GM21447 (cell line): ENCODE results near the gene FAM124A.
A peak's percentile ranks its signal among the peaks of the same experiment; 100 is the strongest.

Experiments
- ATAC-seq: cut with Tn5 transposase; IDR thresholded peaks from one replicate; pipeline ENCODE4 v1.9.1; 2021; ENCODE audit not compliant: unreplicated experiment

The FAM124A gene

DNA sequence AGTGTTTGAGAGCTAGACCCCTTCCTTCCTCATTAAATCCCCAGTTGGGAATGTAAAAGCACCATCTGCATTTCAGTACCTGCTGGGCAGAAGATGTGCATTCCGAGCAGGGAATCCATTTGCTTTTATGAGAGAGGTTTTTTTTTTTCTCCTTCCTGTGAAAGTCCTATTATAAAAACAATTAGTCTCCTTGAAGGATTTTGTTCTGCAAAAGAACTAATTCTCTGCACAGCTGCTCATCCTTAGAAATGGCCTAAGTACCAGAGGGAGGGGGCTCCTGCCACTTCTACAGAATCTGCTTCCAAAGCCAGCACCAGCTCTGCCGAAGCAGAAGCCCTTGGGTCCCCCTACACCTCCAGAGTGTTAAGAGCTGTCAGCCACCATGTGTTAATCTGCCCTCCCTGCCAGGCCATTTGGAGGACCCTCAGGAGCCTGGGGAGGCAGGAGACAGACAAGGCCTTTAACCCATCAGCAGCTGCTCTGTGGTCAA is 80.9 kb downstream of the FAM124A start:
- ATAC-seq, result no peak

DNA sequence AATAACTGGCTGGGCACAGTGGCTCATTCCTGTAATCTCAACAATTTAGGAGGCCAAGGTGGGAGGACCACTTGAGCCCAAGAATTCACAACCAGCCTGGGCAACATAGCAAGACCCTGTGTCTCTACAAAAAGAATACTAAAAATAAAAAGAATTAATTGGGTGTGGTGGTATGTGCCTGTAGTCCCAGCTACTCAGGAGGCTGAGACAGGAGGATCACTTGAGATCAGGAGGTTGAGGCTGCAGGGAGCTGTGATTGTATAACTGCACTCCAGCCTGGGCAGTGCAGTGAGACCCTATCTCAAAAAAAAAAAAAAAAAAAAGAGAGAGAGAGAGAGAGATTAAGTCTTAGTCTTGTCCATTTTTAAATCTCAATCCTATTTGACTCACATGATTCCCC is 81.7 kb downstream of the FAM124A start:
- ATAC-seq, result no peak

DNA sequence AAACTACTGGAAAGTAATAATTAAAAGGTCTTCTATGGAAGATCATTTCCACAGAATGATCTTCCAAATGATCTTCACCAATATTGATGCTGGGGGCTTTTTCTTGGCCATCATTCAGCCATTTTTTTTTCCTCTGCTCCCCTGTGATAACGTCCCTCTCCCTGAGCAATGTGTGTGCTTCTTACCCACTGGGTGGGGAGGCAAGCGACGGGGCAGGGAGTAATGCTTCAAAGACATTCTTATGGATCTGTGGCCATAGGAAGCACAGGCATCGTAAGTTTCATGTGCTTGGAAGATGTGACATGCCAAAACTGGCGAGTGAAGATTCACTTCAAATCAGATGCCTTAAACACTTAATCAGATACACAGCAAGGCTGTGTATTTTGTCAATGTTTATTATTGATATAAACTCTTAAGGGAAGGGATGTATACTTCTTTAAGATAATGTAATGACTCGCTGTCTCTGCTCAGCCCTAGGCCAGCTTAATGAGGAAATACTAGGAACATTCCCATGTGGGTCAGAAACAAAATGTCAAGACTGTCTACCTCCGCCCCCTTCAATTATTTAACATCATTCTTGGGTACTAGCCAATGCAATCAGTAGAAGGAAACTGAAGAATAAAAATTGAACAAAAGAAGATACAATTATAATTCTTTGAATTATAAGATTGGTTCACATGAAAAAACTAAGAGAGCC is 83.2 kb downstream of the FAM124A start:
- ATAC-seq, result no peak

DNA sequence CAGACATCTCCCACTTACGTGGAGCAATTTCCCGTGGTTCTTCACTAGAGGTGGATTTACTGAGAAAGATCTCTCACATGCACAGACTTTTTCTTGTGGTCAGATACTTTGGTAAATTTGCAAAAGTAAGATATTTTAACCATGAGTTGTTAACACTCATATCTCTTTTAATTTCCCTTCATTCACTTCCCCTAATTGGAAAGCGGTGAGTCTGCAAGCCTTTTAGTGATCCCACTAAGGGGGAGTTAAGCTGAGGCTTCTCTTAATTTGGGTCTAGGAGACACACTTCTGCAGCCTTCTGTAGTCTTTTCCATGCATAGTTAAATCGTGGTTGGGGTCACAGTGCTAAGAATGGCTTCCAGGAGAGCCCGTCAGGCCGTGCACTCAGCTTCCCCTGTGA is 86.6 kb downstream of the FAM124A start:
- ATAC-seq, result no peak

DNA sequence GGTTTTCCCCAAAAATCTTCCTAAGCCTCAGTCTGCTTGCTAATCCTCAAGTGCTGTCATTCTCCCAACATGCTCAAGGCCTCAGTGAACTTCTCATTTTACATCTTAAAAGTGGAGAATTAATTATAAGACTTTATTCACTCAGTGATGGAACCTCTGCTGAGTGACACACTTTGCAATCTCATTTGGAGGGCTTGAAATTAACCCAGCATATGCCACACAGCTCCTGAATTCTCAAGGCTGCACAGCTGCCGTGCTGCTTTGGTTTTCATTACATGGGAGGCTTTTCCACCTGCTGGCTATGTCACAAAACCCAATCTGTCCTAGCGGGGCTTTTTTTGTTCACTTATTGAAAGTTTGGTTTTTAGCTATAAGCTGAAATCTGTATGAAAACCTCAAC is 89.0 kb downstream of the FAM124A start:
- ATAC-seq, result no peak

DNA sequence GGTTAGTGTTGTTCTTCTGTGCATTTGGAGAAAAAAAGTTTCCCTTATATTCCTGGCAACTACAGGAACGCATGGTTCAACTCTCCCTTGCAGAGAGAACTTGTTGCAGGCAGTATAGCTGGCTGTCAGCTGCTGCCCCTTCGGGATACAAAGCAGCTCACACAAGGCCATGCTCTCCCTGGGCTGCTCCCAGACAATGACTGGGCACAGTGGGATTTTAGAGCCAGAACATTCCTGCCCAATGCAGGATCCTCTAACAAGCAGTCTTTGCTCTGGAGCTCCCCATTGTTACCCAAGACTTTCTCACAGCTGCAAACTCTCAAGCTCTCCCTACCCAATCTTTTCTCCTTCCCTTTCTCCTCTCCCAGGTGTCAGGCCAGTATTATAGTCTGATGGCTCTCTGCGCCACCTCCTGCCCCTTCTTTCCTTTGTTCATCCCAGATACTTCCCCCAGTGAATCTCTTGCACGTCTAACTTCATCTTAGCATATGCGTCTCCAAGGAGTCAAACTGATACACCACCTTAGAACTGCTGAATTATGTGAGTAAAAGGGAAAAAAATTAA is 89.8 kb downstream of the FAM124A start:
- ATAC-seq, result no peak

DNA sequence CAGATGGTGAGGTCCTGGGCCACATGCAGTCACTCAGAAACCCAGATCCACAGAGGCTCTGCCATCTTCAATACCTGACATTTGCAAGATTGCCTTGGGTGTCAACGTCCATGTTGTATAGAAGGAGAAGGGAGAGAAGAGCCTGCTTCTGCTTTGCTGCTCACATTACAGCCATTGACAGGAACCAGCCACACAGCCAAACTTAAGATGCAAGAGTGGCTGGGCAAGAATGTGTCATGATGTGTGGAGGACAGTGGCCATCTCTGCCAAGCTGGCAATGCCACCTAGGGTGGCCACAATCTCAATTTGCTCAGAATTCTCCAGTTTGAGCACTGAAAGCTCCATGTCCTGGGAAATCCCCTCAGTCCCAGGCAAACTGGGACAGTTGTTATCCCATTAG is 91.4 kb downstream of the FAM124A start:
- no peak for ATAC-seq

DNA sequence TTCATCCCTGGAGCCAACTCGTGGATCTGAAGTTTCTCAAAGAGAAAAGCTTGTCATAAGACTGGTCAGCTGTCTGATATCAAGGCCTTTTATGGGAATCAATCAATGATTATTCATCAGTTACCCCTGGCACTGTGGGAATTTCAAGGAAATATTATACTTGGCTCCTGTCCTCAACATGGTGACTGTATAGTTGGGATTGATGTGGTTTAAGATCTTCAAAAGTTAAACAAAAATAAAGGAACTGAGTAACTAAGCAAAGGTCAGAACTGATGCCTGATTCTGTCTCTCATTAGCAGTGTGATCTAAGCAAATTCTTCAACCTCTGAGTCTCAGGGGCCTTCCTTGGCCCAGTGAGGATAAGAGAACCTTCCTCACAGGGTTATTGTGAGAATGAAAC is 95.1 kb downstream of the FAM124A start:
- no peak for ATAC-seq

DNA sequence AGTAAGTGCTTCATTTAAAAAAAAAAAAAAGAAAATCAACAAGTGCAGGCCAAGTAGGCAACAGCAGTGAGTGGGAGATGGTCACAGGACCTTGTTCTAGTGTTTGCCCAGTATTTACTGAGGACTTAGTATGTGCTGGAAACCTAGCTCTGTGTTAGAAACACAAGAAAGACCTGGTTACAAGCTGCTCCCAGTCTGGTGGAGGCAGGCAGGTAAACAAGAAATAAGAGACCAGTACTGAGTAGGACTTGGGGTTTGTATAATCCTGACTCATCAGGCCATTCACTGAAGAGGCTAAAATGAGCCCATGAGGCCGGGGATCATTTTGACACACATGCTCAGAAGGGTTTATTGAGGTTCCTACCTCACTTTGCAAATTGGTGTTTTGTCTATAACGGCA is 95.8 kb downstream of the FAM124A start:
- ATAC-seq, result no peak

DNA sequence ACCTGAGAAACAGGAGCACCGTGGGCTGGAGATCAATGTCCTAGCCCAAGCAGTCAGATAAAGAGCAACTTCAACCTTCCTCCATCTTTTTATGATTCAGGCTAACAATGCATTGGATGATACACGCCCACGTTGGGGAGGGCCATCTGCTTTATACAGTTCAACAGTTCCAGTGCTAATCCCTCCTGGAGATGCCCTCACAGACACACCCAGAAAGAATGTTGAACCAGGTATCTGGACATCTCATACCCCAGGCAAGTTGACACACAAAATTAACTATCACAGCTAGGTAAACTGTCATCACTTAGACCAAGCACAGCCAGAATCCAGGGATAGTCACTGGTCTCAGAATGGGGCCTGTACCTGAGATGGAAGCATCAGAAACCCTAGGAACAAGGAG is 96.7 kb downstream of the FAM124A start:
- ATAC-seq, result no peak

DNA sequence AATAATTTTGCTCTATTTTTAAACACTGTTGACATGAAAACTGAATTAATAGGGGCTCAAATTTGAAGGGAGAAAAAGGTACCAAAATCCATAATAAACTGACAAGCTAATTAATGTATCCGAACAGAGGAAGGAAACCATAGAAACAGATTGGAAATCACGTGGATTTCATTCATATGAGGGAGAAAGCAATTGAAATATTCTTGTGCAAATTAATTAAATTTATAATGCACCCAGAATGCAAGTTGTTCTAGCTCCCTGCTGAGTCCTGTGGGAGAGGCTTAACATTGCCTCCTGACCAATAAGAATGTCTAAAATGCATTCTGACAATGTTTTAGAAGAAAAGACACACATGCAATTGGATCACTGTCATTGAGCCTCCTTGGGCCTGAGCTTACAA is 99.6 kb downstream of the FAM124A start:
- ATAC-seq, result no peak

DNA sequence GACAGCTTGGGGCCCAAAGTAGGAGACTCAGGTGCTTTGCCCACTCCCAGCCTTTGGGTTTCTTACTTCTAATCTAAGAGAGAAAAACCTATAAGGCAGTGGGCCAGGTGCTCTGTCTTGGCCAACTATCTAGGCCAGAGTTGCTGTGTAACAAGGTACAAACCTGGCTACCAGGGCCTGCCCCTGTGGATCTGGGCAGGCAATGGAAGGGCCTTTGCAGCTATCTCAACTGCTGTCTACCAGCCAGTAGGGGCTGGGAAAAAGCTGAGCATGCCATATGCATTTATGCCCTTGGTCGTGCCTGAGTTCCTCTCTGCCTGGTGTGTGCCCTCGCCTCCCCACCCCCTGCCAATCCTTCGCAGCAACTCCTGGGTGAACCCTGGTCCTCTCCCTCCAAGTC is 100.6 kb downstream of the FAM124A start:
- no peak for ATAC-seq

DNA sequence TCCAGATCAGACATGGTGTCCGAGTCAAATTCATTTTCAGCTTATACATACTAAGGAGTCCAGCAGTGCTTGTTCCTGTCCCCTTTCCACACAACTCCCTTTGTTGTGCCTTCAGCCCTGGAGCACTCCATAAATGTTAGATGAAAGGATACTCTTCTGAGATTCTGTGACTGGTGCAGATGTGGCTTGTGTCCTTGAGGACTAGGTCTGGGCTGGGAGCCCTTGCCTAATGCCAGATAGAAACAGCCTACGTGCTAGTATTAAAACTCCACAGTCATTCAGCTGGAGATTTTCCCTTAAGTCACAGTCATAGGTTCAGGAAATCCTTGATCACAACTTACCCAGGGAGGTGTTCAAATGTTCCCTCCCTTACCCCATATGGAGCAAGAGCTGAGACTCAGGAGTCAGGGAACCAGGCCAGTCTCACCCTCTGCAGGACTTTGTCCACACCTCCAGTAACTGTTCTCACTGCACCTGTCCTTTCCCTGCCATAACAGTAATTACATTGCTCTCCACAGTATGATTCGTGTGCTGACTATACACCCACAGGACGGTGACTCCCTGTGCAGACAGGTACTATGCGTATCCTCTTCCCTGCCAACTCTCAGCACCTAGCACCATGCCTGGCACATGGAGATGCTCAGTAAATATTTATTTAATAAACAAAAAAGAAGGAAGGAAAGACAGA is 101.8 kb downstream of the FAM124A start:
- no peak for ATAC-seq

DNA sequence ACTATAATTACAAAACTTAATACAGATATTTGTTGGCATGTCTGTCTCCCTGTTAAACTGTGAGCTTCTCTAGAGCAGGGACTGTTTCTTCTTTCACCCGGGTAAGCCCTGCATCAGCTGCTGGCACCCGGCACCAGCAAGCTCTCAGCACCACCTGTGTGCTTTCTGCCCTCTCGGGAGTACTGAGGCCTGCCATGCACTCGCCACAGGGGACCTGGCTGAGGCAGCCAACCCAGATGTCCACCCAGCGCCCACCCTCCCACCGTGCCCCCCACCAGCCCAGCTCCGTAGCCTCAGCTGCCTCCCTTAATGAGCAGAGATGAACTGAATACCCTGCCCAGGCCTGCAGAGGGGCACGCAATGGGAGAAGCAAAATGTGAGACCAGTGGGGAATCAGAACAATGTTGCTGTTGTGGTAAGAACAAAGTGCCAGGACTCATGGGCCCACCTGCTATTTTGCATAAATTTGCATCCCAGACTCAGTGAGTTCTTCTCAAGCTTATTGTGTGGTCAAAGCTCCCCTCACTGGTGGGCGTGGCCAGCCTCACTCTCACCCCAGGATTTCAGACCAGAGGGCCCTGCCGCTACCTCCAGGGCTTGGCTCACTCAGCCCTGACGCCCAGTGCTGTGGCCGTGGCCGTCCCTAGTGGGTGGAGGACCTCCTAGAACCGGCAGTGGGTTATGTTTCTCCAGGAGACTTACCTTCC is 102.7 kb downstream of the FAM124A start:
- peak; percentile 46 for ATAC-seq

DNA sequence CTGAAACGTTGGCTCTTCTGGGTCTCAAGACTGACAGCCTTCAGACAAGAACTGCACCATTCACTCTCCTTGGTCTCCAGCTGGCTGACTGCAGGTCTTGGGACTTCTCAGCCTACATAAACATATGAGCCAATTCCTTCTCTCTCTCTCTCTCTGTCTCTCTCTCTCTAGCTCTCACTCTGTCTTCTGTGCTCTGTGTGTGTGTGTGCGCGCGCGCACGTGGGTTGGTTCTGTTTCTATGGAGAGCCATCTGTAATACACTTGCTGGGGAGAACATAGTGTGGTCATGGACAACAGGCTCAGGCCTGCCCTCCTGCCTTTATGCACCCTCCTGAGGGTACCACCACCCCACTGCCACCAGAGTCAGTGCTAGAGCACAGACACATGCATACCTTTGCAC is 103.6 kb downstream of the FAM124A start:
- no peak for ATAC-seq

DNA sequence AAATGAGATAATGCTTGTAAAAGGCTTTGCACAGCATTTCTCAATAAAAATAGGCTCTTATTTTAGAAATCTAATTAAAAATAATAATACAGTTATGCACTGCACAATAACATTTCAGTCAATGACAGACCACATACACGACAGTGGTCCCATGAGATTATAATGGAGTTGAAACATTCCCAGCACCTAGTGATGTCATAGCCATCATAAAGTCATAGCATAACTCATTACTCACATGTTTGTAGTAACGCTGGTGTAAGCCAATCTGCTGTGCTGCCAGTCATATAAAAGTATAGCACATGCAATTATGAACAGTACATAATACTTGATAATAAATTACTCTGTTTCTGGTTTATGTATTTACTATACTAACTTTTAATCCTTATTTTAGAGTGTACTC is 104.6 kb downstream of the FAM124A start:
- ATAC-seq, result no peak

DNA sequence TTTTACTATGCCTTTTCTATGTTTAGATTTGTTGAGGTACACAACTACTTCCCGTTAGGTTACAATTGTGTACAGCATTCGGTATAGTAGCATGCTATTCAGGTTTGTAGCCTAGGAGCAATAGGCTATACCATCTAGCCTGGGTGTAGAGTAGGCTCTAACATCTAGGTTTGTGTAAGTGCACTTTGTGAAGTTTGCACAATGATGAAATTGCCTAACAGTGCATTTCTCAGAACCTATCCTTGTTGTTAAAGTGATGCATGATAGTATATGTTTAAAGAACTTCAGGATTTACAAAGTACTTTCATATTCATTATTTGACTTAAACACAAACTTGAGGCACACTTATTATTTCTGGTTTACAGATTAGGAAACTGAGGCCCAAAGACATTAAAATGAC is 105.8 kb downstream of the FAM124A start:
- ATAC-seq, result no peak

DNA sequence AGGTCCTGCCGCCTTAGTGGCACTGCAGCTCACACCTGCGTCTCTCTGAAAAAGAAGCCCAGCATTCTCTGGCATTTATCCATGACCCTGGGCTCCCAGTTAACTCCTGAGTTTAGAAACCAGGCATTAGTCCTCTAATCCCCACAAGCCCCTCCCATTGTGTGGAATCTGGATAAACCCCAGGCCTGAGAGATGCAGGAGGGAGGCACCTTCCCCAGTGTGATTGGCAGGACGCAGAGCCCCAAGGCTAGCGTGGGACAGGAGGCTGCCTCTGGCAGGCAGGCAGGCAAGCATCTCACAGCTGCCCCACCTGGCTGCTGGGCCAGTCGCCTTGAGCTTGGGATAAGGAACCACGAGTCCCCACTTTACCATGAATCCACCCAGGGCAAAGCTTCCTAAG is 106.3 kb downstream of the FAM124A start:
- no peak for ATAC-seq

DNA sequence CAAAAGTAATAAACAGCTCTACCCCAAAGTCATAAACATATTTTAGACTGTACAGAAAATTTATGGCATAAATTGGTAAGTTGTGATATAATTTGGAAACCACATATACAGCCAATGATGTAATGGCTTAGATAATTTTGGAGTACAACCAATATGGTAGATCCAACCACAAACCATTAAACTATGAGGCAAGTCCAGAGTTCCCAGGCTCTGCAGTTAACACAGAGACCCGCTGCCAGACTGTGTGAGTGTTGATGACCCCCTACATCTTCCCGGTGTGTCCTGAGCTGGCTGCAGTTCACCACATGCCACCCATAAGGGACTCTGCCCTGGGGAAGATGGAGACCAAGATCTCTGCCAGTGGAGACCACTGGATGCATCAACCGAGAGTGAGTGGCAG is 107.4 kb downstream of the FAM124A start:
- ATAC-seq, result no peak

DNA sequence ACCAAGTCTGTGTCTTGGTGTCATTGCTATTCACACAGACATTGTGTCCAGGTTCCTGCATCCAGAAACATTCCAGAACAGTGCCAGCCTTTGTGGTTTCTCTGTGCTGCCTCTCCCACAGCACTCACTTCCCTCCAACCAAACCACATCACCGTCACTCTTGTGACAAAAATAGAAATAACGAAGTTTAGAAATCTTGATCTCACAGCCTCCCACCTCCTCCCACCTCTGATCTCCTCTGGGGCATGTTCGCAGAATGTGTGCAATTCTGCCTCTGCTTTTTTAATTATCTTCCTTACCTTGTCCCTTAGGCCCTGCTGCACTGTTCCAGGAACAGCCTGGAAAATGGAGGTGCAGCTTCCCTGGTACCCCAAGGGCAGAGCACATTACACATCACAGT is 108.6 kb downstream of the FAM124A start:
- ATAC-seq, result peak; percentile 53

DNA sequence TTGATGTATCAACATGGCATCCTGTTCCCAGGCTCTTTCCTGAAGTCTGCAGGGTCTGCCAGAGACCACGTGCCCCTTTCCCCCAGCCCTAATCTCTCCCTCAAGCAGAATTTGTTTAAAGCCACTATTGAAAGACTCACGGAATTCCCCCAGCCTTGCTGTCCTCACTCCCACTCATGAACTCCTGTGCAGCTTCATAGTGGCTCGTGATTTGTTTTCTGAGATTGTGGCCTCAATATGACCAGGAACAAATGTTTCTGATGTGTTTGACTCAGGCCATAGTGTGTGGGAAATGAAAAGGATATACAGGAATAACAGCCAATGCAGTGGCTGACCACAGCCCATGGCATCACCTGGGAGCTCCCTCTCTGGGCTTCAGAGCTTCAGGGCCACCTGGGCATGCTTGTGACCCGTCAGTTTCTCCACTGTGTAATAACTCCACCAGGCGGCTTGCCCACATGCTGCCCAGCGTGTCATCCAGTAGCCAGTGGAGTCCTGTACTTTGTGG is 109.2 kb downstream of the FAM124A start:
- peak; percentile 53 for ATAC-seq
